Left forelimb (tissue), 1 donor: Measurements from ENCODE around the gene PLXNB2.

ENCODE experiments used
- DNase-seq: peaks from one replicate; pipeline ENCODE4 v3.0.0-alpha.2; 2018; ENCODE audit warnings: low spot score

Gene PLXNB2

DNA sequence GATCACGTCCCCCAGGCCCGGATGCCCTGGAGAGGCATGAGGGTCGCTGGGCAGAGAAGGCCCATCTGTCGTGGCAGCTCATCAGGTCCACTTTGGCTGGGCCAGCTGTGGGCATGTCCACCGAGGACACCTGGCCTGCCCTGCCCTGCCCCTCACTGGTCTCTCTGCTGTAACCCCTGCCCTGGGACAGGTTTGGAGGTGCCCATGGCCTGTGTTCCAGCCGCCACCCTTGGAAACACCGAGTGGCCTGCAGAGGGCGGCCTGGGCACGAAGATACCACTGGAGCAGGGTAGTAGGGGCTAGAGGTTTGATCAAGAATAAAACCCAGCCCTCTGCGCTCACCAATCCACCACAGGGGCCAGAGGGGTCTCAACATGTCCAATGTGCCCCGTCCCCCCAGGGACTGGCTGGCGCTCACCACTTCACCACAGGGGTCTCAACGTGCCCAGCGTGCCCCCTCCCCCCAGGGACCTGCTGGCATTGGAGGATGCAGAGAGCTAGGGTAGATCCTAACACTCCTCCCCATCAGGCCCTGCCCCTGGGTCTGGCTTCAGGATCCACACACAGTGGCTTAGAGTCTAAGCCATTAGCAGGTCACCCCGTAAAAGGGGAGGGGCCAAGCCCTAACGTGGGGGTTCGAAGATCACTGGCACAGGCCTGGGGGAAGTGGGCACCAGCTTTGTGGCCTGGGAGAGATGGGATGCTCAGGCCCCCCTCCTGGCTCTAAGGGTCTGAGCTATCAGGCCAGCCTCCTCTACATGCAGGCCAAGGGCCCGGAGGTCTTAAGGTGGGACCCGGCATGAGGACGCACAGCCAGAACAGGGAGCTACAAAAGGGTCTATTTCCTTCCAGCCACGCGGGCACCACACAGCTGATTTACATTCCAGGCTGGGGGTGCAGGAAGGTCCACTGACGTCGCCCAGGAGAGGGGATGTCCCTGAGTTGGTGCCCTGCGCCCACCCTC is 55.1 kb downstream of the PLXNB2 start:
- DNase-seq, result peak; percentile 84

DNA sequence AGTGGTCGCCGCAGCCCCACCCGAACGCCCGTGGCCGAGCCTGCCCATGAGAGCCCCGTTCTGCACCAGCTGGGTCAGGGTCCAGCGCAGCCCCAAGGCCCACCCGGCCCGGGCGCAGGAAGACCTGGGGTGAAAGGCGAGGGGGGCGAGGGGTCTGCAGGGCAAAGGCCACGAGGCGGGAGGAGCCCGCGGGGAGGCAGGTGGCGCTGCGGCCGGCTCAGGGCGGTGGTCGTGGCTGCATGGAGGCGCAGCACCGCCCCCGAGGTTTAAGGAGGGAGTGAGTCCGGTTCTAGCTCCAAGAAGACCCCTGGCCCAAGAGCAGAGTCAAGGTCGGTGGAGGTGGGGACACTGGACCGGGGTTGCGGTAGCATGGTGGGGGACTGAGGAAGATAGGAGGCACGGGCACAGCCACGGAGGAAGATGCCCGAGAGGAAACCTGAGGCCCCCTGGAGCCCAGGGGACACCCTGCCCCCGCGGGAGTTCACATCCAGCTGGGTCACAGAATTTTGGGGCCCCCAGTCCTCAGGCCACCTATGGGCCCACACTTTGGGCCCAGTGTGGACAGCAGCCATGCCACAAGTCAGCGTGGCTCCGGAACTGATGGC is 55.9 kb downstream of the PLXNB2 start:
- DNase-seq, result no peak

DNA sequence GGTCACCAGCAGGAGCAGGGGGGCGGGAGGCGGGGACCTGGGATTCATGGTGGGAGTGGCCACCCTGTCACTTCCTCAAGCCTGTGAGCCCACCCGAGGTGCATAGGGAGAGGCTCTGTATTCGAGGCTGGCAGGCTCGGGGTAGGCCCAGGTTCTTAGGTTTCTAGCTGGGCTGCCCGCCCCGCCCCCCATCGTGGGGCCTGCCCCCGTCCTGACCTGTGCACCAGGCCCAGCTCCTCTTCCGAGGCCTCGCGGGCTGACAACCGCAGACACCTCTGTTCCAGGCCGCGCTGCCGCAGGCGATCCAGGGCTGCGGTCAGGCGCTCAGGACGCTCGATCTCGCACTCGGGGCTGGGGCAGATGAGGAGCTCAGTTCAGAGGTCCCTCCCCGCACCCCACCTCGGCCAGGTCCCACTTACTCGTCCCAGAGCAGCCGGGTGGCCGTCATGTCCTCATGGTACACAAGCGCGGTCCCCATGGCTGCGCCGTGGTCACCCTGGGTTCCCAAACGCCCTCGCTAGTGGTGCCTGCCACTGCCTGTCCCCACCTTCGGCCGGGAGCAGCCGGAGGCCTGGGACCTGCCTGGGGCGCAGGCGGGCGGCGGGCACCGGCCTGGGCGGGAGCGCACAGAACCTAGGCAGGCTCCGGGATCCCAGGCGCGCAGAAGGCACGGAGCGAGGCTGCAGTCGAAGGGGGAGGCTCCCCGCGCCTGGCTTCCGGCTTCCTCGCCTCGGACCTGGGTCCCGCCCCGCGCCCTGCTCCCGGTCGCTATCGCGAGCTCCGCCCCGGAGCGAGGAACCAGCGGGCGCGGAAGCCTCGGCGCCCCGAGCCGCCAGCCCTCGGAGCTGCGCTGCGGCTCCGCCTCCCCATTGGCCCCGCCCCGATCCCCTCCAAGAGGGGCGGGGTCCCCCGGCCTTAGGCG is 56.6 kb downstream of the PLXNB2 start, which contains the start of gene HDAC10:
Gene HDAC10 (minus strand): TSS at position 711 of the 922 bp plus-strand sequence. CDS start 233 bp downstream, at position 478.
- peak; percentile 80 for DNase-seq

DNA sequence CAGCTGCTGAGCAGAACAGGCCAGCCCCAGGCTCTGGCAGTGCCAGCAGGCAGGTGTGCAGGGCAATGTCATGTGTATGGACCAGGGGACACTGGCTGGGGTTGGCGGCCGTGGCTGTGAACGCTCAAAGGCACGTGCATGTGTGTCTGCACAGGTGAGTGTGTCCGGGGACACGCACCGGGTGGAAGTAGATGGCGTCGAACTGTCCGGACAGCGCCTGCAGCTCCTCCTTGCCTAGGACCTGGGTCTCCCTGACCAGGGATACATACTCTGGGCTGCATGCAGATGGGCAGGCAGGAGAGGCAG is 57.2 kb downstream of the PLXNB2 start:
- DNase-seq, result no peak

DNA sequence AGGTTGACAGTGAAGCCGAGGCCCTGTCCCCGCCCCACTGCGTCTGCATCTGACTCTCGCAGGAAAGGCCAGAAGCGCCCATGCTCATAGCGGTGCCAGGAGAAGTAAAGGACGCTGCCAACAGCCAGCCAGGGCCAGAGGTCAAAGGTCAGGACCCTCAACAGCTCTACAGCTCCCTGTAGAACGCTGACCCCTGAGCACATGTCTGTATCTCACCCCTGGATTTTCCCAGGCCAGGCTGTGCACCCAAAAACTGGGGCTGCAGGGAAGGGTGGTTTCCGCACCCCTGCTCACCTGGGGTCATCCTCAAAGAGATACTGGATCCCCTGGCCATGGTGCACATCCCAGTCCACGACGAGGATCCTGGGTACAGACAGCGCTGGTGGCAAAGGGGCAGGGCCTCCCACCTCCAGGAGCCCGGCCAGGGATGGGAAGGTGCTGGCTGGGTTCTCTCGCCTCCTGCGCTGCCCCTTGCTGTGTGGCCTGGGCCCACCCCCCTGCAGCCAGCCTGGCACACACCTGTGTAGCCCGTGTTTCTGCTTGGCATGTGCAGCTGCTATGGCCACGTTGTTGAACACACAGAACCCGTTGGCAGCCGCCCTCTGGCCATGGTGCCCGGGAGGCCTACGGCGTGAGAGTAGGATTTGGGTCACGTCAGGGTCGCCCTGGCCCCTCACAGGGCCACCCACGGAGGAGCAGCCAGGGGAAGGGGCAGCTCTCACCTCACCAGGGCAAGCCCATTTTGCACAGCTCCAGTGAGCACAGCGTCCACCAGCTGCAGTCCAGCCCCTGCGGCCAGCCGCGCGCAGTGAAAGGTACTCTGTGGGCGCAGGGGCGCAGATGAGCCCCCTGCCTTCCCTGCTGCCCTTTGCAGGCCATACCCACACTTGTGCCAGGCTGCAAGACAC is 57.9 kb downstream of the PLXNB2 start:
- no peak for DNase-seq

DNA sequence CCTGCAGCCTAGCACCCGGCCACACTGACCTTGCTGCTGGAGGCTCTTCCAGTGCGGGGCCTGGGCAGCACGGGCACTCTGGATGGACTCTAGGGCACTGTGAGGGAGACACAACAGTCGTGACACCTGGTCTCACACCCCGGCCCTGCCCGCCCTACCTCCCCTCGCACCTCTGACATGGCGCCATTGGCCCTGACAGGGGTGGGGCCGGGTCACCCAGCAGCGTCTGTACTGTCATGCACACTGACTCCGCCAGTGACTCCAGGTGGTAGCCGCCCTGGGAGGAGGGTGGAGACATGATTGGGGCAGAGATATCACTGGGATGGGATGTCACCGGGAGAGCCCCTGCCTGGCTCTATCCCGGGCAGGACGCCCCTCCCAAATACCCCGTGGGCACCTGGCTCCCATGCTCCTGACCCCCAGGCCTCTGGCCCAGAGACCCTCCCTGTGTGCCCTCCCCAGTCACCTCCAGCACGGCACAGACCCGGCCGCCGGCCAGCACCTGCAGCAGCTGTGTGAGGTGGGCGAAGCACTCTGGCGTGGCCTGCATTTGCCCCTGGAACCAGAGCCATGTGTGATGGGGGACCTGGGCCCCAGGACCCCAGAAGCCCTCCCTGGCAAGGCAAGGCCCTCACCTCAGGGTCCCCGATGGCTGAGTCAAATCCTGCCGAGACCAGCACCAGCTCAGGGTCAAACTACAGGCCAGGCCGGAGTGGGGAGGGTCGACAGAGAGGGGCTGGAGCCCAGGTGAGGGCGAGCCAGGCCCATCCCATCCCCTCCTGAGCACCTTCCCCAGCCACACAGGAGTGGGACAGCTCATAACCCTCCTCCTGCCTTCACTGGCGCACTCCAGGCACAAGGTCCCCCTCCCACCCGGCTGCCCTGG is 59.0 kb downstream of the PLXNB2 start:
- DNase-seq, result no peak

DNA sequence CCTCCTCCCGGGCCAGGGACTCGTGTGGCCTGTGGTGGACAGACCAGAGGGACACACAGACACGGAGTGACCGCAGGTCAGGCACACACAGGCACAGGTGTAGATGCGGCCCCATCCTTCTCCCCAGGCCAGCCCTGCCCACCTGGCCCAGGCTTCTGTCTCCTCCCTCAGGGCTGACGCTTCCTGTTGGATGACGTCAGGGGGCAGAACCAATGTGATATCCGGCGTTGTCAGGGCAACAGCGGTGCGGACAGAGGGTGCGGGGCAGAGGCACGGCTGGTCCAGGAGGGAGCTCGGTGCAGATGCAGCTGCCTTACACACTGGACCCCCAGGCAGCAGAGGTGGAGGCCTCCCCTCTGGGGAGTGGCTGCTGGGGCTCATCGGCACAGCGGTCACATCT is 59.7 kb downstream of the PLXNB2 start:
- no peak for DNase-seq

DNA sequence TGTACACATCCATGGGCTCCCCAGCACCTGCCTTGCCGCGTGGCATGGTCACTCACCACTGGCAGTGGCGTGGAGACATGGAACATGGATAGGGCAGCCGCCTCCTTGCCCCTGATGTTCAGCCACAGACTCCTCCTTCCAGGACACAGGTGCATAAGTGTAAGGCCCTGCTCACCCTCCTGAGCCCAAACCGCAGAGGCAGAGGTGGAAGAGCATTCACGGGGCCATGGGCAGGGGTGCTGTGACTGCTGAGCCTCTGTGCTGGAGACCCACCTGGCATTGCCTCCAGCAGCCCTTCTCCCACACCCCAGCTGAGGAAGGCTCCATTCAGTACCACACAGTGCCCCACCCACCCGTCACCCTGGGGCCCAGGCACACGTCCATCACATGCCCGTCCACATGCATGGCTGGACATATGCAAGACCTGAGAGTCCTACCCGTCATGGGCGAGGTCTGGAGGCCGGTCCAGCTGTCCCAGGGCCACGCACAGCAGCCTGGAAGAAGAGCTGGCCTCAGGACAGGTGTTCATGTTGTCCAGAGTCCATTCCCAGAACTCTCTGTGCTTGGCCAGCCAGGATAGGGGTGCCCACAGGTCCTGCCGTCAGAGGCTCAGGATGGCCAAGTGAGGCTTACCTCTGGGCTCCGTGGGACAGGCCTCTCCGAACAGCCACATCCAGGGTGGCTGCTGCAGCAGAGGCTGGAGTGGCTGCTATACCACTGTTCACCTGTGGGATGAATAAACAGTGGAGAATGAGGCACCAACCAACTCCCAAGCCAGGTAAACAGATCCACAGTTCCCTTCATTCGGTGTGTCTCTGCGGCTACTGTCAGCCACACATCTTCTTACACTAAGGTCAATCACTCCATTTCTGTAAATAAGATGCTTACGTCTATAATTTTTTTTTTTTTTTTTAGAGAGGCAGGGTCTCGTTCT is 60.9 kb downstream of the PLXNB2 start:
- DNase-seq, result no peak

DNA sequence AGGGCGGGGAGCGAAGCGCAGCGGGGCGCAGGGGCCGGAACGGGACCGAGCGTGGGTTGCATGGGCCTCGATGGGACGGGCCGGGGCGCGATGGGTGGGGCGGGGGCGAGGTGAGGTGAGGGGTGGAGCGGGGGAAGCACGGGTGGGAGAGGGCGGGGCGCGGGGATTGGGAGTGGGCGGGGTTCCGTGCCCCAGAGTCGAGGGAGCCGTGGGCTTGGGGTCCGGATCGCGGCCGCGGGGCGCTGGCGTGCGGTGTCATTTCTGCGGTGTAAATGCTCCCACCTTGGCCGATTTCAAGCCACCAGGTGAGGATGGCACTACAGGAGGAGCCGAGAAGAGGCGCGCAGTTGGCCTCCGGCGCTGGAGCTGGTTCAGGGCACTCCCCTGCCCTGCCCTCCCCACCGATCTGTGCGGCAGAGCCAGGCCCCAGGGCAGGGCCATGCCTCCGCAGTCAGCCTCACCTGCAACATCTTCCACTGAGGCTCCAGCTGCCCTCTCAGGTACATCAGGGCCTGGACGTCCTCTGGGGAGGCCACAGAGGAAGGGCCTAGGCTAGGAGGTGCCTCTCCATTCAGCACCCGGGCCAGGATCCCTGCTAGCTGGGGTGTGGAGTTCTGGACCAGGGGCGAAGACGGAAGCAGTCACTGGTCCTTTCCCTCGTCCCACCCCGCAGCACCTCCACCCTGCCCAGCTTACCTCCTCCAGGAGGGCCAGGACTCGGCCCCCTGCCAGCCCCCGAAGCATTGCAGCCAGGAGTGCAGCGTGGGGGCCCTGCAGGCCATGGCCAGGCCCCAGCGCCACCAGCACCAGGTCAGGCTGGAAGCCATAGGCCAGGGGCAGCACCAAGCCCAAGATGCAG is 62.0 kb downstream of the PLXNB2 start:
- DNase-seq, result no peak

DNA sequence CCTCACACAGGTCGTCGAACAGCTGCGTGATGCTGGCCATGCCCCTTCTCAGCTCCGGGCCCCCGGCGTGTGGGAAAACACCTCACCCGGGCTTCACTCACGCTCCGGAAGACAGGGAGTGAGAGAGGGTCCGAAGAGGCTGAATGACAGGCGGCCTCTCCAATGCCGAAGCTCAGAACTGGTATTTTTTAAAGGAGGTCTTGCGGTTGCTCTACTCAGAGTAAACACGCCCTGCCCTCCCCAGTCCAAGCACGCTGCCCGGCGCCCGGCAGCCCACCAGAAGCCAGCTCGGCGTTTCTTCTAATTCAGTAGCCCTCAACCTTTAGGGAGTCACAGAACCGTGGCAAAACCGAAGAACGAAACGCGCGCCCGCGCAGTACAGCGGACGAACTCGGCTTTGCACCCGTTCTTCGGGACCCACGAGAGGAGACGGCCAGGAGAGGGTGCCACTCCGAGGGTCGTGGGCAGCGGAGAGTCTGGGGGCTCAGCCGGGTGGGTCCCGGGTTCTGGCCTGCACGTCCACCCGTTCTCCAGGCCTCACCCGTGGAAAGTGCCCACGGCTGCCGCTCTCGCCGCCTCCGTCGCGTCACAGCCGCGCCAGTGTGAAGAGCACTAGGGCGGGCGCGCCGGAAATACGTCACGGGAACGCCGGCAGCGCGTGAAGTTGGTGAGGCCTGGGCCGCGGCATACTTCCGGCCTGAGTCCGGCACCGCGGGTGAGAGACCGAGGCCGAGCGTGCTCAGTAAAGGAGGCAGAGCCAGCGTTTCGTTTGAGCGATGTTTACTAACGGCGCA is 62.8 kb downstream of the PLXNB2 start, which contains the start of gene TUBGCP6:
Gene TUBGCP6 (minus strand): TSS at position 604 of the 794 bp plus-strand sequence. CDS start 564 bp downstream, at position 40.
- peak; percentile 97 for DNase-seq

DNA sequence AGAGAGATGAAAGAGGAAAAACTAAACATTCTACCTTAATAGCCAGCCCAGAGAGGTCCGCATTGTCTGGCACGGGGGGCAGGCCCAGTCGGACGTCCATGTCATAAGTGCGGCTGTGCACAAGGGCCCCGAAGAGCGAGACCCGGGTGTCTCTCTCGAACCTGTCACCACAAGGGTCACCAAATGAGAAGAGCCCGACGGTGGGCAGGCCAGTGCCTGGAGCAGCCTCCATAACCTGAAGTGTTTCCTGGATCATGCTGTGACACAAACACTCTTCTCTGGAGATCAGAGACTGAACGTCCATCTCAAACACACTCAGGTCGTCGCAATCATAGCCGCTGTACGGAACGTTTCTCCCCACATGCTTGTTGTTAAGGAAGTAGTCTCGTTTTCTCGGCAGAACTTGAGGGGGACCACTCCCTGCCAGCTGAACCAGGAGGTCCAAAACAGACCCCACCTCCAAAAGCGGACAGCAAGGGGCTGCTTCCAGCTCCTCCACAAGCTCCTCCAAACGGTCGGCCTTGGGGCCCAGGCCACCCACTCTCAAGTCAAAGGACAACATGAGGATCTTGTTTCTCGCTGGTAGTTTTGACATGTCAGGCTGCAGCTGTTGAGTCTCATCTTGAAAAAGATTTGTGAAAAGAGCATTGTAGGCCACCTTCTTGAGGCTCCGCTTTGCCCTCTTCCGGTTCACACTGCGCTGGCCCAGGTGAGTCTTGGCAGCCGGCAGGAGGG is 63.6 kb downstream of the PLXNB2 start:
- no peak for DNase-seq

DNA sequence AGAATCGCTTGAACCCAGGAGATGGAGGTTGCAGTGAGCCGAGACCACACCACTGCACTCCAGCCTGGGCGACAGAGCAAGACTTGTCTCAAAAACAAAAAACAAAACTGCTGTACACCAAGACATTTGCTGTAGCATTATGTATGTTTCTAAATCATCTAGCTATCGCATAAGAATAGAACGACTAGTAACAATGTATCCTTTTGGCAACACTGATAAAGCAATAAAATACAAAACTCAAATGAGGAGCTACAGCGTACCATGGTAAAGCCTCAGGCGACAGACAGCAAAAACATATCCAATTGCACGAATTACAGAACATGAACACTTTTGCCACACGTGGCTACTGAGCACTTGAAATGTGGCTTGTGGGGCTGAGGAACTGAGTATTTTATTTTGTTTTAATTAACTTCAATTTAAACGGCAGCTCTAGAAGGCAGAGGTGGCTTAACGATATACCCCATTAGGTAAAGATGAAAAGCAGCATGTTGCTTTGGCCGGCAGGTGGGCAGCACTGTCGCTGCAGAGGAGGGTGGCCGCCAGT is 65.0 kb downstream of the PLXNB2 start:
- no peak for DNase-seq

DNA sequence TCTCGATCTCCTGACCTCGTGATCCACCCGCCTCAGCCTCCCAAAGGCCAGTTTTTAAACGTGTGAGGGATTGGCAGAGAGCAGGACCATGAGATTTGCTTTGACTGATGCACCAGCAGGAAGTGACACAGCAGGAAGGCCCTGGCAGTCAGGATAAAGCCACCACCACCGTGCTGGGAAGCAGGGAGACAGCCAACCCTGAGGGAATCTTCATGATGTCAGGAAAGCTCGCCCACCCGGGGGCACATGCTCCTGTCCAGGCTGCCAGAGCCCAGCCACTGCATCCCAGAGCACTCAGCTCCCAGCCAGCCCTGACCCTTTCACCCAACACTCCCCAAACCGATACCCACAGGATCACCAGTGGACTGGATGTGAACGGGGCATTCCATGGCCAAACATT is 68.7 kb downstream of the PLXNB2 start:
- no peak for DNase-seq

DNA sequence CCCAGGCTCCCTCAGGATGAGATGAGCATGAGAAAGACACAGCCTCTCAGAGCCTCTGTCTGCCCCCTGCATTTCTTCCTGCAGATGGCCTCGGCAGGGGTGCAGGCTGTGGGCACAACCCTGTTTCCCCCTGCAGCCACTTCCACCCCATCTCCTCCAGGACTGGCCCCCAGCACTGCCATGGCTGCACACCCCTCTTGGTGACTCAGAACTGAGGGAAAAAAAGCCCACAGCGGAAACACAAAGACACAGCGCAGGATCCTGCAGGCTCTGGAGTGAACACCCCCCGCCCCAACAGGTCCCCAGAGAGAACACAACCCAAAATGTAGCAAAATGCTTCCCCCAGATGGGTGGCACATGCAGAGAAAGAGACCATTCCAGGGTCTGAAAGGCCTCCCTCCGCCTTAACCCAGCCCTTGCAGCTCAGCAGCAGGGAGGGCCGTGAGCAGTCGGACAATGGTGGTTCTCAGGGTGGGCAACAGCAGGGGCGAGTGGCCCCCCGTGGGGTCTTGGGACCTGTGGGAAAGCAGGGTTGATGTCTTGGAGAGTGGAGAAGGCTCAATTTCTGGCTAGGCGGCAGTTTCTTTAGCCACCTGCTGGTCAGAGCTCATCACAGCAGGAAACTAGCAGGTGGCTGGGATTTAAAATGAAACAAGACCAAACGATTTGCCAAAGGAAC is 70.6 kb downstream of the PLXNB2 start:
- no peak for DNase-seq

DNA sequence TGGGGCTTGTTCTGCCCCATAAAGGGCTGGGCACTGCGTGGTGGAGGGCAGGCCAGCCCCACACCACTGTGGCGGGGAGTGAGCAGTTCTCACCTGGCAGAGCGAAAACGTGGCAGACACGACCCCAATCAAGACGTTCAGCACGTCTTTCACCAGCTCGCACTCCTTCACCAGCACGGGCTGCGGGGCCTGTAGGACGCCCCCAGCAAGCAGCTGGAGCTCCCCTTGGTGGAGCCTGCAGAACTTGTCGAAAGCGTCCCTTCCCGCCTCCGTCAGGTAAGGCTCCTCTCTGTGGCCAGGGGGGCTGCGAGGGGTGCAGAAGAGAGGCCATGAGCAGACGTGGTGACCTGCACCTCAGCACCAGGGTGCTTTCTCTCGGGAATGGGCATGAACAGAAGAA is 74.2 kb downstream of the PLXNB2 start:
- no peak for DNase-seq
